Left renal cortex interstitium (tissue), 4 donors: ENCODE results near the gene NEK5. TPM values are rescaled to one million over a fixed set of nuclear protein-coding genes. Genes with fewer than 3 reads are reported as not detected.

ENCODE experiments used
- DNase-seq, 4 donors: peaks; one replicate each; pipeline ENCODE4 v3.0.0-alpha.2; 2013; ENCODE audit warnings: low read depth in 4 of 4, low spot score in 2 of 4, missing footprints in 1 of 4
- polyA plus RNA-seq, 4 donors: library from polyadenylated mRNA; unstranded; fragments of 120-200 nt; gene quantifications; one replicate each; pipeline ENCODE4 v1.2.1, GENCODE V29; 2013; ENCODE audit not compliant: insufficient read length in 4 of 4

Gene NEK5
- polyA plus RNA-seq, 4 donors = 2.4 to 6.7 (median 4.1) TPM

- no peak for DNase-seq
Observed at GRCh38 chr13:51995677-51996551, 133.0 kb downstream of the NEK5 start.

DNA sequence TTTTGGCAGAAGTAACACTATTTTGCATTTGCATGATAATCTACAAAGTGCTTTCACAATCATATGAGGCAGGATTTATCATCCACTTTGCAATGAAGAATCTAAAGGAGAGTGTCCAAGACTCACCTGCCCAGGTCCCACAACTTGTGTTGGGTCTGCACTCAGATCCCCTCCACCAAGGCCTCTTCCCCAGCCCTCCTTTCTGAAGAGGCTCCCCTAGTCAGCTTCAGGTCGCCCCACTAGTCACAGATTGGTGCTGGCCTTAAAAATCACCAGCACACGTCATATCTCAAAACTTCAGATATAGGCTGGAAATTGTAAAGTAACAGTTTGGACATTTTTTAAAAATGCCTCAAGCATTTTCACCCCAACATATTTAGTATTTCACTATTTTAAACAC lies 135.2 kb downstream of the NEK5 start:
- DNase-seq = no peak

GRCh38 chr13:51988988-51989618 lies 139.8 kb downstream of the NEK5 start:
- DNase-seq = no peak

Other genes starting within 250 kb of the NEK5 start
- 10 to 100 TPM; 15.5 to 22.6 (median 18.8) TPM for gene ATP7B, start 117.6 kb downstream of the NEK5 start, polyA plus RNA-seq
- 10 to 100 TPM; 23.3 to 34.1 (median 31.2) TPM for gene ALG11, start 116.7 kb downstream of the NEK5 start, polyA plus RNA-seq
- gene UTP14C, start 104.4 kb downstream of the NEK5 start, polyA plus RNA-seq = 10 to 100 TPM; 30.6 to 37.3 (median 33.2) TPM
- gene NEK3, start 30.5 kb upstream of the NEK5 start, polyA plus RNA-seq = 10 to 100 TPM; 21.1 to 47.7 (median 29.1) TPM